HCT116 (cell line): Measurements from ENCODE around the gene ACAP3. TPM values are rescaled to one million over a fixed set of nuclear protein-coding genes. Genes with fewer than 3 reads are reported as not detected.

Source experiments
- ATAC-seq: fragments of 200-7000 bp; cut with Tn5 transposase; 2 replicates; pipeline ENCODE4 v1.9.1; 2020; ENCODE audit warnings: mild to moderate bottlenecking, moderate library complexity
- BruUV-seq: library from RNA; stranded (reverse); fragments of 400-500 nt; replicated peaks from 2 replicates; lab custom pipeline; 2021; lab: Mats Ljungman, UMichigan
- CTCF ChIA-PET: fragments of 300-600 bp; sonication (Branson Sonifier 250); formaldehyde crosslinking; loops from one replicate; lab custom pipeline; 2021; ENCODE audit warnings: antibody characterized with exemption; lab: Charles Lee
- POLR2A ChIA-PET: fragments of 300-600, 350-600 bp; sonication (Branson Sonifier 250); formaldehyde crosslinking; loops from one replicate; lab custom pipeline; 2021; ENCODE audit warnings: antibody characterized with exemption; lab: Charles Lee
- RAD21 ChIA-PET, 2 experiments: fragments of 300-600 bp; sonication (Branson Sonifier 250); formaldehyde crosslinking; loops; one replicate each; lab custom pipeline; 2023; ENCODE audit warnings: low total read pairs in 2 of 2; ENCODE audit not compliant: uncharacterized antibody in 2 of 2, unreplicated experiment in 2 of 2, low non-redundant PET in 1 of 2; lab: Charles Lee
- DNase-seq: peaks from one replicate; pipeline ENCODE4 v3.0.0-alpha.2; 2010; ENCODE audit warnings: low read depth, low spot score
- H2AFZ ChIP-seq: fragments of 200-600 bp; shearing (Covaris generic), sonication (generic); 2 replicates; pipeline ENCODE4 v1.6.1; 2017; ENCODE audit warnings: low read depth, mixed run types, mixed read lengths, antibody characterized with exemption, low read length; ENCODE audit not compliant: poor library complexity, severe bottlenecking
- H3K27ac ChIP-seq: 2 replicates; pipeline ENCODE4 v1.5.1; 2012; ENCODE audit warnings: low read depth, low read length
- H3K27me3 ChIP-seq: fragments of 200-600 bp; sonication (generic); 2 replicates; pipeline ENCODE4 v1.6.1; 2016; ENCODE audit warnings: mixed run types, low read length, mixed read lengths; ENCODE audit not compliant: insufficient read depth
- H3K36me3 ChIP-seq, 2 experiments: fragments of 200-500 bp in 1 of 2; fragments of 200-600 bp in 1 of 2; sonication (Bioruptor generic) in 1 of 2; sonication (generic) in 1 of 2; 2 replicates each; pipeline versions ENCODE4 v1.5.1 to v1.6.1; 2014 to 2016; ENCODE audit warnings: low read length in 2 of 2, inconsistent platforms in 1 of 2, mixed read lengths in 1 of 2, mixed run types in 1 of 2; ENCODE audit not compliant: insufficient read depth in 2 of 2, control insufficient read depth in 1 of 2
- H3K4me1 ChIP-seq, 2 experiments: fragments of 200-600 bp in 1 of 2; sonication (generic) in 1 of 2; 2 replicates each; pipeline versions ENCODE4 v1.5.1 to v1.6.1; 2012 to 2017; ENCODE audit warnings: low read length in 2 of 2, inconsistent platforms in 1 of 2, mild to moderate bottlenecking in 1 of 2, mixed read lengths in 1 of 2, mixed run types in 1 of 2, moderate library complexity in 1 of 2; ENCODE audit not compliant: insufficient read depth in 2 of 2, control insufficient read depth in 1 of 2
- H3K4me2 ChIP-seq: fragments of 200-600 bp; sonication (generic); 2 replicates; pipeline ENCODE4 v1.6.1; 2017; ENCODE audit warnings: mixed run types, low read length, mixed read lengths
- H3K4me3 ChIP-seq, 2 experiments: fragments of 200-600 bp in 1 of 2; sonication (generic) in 1 of 2; replicated peaks in 1 of 2; 2 replicates each; pipeline ENCODE4 v1.5.1; 2011 to 2016; ENCODE audit warnings: low read length in 2 of 2, control low read depth in 1 of 2, low read depth in 1 of 2, mild to moderate bottlenecking in 1 of 2, mixed read lengths in 1 of 2, mixed run types in 1 of 2
- H3K79me2 ChIP-seq: fragments of 200-600 bp; sonication (generic); 2 replicates; pipeline ENCODE4 v1.6.1; 2017; ENCODE audit warnings: mild to moderate bottlenecking, mixed run types, low read length, moderate library complexity, mixed read lengths; ENCODE audit not compliant: insufficient read depth
- H3K9ac ChIP-seq: fragments of 200-600 bp; sonication (generic); 2 replicates; pipeline ENCODE4 v1.6.1; 2016; ENCODE audit warnings: low read length, mixed read lengths
- H3K9me2 ChIP-seq: fragments of 200-600 bp; sonication (generic), shearing (Covaris generic); 2 replicates; pipeline ENCODE4 v1.6.1; 2017; ENCODE audit warnings: mixed run types, mild to moderate bottlenecking, moderate library complexity; ENCODE audit not compliant: insufficient read depth
- H3K9me3 ChIP-seq, 2 experiments: fragments of 200-500 bp in 1 of 2; fragments of 200-600 bp in 1 of 2; sonication (Bioruptor generic) in 1 of 2; sonication (generic) in 1 of 2; 2 replicates each; pipeline ENCODE4 v1.6.1; 2014 to 2017; ENCODE audit warnings: low read length in 2 of 2, mixed read lengths in 2 of 2, inconsistent platforms in 1 of 2, low read depth in 1 of 2, mild to moderate bottlenecking in 1 of 2, mixed run types in 1 of 2, moderate library complexity in 1 of 2; ENCODE audit not compliant: control insufficient read depth in 1 of 2, insufficient read depth in 1 of 2
- H4K20me1 ChIP-seq: fragments of 200-600 bp; sonication (generic), shearing (Covaris generic); 2 replicates; pipeline ENCODE4 v1.6.1; 2017; ENCODE audit warnings: mixed run types, mild to moderate bottlenecking, moderate library complexity; ENCODE audit not compliant: insufficient read depth
- FOSL1 ChIP-seq: IDR thresholded peaks from 2 replicates; pipeline ENCODE4 v1.6.1; 2012; ENCODE audit warnings: low read depth
- JUND ChIP-seq: IDR thresholded peaks from 2 replicates; pipeline ENCODE4 v1.6.1; 2012
- MAX ChIP-seq: IDR thresholded peaks from 2 replicates; pipeline ENCODE4 v1.6.1; 2012
- POLR2A ChIP-seq: IDR thresholded peaks from 2 replicates; pipeline ENCODE4 v1.7.0; 2011; ENCODE audit warnings: borderline replicate concordance; ENCODE audit not compliant: insufficient read depth, insufficient read length; ENCODE audit errors: extremely low read depth
- POLR2AphosphoS5 ChIP-seq: IDR thresholded peaks from 2 replicates; pipeline ENCODE4 v1.6.1; 2011; ENCODE audit warnings: mild to moderate bottlenecking, low read depth, low read length, moderate library complexity
- RAD21 ChIP-seq: IDR thresholded peaks from 2 replicates; pipeline ENCODE4 v1.6.1; 2012; ENCODE audit warnings: low read depth, mild to moderate bottlenecking
- REST ChIP-seq: IDR thresholded peaks from 2 replicates; pipeline ENCODE4 v1.6.1; 2012; ENCODE audit warnings: low read depth
- SRF ChIP-seq: IDR thresholded peaks from 2 replicates; pipeline ENCODE4 v1.6.1; 2012; ENCODE audit warnings: low read depth
- TCF7L2 ChIP-seq: IDR thresholded peaks from 2 replicates; pipeline ENCODE4 v1.7.0; 2011; ENCODE audit warnings: borderline replicate concordance, inconsistent platforms; ENCODE audit not compliant: insufficient read depth, insufficient read length; ENCODE audit errors: extremely low read depth
- YY1 ChIP-seq: IDR thresholded peaks from 2 replicates; pipeline ENCODE4 v1.6.1; 2011; ENCODE audit warnings: low read length, low read depth, moderate library complexity, mild to moderate bottlenecking; ENCODE audit not compliant: insufficient replicate concordance; ENCODE audit errors: extremely low read depth
- ZNF274 ChIP-seq: fragments of 200-500 bp; sonication (Bioruptor generic); IDR thresholded peaks from 2 replicates; pipeline ENCODE4 v1.6.1; 2014; ENCODE audit warnings: mild to moderate bottlenecking, low read depth, low read length, inconsistent platforms
- intact Hi-C: fragments of 100-400 bp; cut with micrococcal nuclease; formaldehyde crosslinking; loops from 2 replicates; pipeline ENCODE4 v1.10.0; 2022
- total RNA-seq: library from RNA; stranded (reverse); gene quantifications from one replicate; pipeline ENCODE4 v1.2.1, GENCODE V29; 2021; ENCODE audit not compliant: unreplicated experiment
- TF ChIP-seq, protein P1 (sequence below): IDR thresholded peaks from 2 replicates; pipeline ENCODE4 v1.6.1; 2011; ENCODE audit warnings: mild to moderate bottlenecking, low read length, moderate library complexity; ENCODE audit not compliant: insufficient replicate concordance; ENCODE audit errors: extremely low read depth

ACAP3 gene
- total RNA-seq, 1 experiment from 2014 or later: 38.8 TPM

DNA sequence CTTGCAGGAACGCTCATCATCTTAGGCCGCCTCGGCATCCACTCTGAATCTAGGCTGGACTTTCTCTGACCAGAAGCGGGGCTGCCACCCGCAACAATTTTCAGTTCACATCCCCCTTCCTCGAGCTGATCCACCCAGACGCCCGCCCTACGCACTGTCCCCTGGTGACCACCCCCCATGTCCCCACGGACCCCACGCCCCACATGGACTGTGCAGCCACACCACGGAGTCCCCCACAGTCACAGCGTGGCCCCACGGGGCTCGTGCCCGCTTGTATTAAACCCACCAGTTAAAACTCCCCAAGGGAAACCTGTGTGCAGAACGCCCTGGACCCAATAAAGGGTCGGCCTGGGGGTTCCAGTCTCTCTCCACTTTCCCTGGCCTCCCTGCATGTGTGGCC, 48.2 kb downstream of the ACAP3 start:
- Histone ChIP-seq H3K36me3 (peaks cover 32 to 51% of the 10 kb centered on the region in 2 experiments; a peak in 3 of 4 replicates), H3K79me2 (peaks cover 16% of the 10 kb centered on the region; the same call in 1 of the 2 replicates), H3K9me2 (no peaks in the 10 kb centered on the region), H3K27ac (no peak overlapping the region), H2AFZ (no peak overlapping the region), H3K27me3 (no peaks in the 10 kb centered on the region), H4K20me1 (no peaks in the 10 kb centered on the region), H3K4me3 (no peak overlapping the region), H3K4me2 (no peak overlapping the region), H3K9ac (no peak overlapping the region), H3K9me3 (no peaks in the 10 kb centered on the region), H3K4me1 (no peaks in the 10 kb centered on the region)
- BruUV-seq: no TSS peak
- intact Hi-C loops: no loop called here
- TF ChIP-seq MAX (no peak), RAD21 (no peak), FOSL1 (no peak), POLR2A (no peak), ZNF274 (no peak), JUND (no peak), TCF7L2 (no peak), POLR2AphosphoS5 (no peak), REST (no peak), SRF (no peak), YY1 (no peak)
- TF ChIP-seq, protein P1, sequence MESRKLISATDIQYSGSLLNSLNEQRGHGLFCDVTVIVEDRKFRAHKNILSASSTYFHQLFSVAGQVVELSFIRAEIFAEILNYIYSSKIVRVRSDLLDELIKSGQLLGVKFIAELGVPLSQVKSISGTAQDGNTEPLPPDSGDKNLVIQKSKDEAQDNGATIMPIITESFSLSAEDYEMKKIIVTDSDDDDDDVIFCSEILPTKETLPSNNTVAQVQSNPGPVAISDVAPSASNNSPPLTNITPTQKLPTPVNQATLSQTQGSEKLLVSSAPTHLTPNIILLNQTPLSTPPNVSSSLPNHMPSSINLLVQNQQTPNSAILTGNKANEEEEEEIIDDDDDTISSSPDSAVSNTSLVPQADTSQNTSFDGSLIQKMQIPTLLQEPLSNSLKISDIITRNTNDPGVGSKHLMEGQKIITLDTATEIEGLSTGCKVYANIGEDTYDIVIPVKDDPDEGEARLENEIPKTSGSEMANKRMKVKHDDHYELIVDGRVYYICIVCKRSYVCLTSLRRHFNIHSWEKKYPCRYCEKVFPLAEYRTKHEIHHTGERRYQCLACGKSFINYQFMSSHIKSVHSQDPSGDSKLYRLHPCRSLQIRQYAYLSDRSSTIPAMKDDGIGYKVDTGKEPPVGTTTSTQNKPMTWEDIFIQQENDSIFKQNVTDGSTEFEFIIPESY: no peak
- CTCF ChIA-PET: no interaction called here
- DNase-seq (no peak), ATAC-seq (no peak)
- RAD21 ChIA-PET: no interaction called here
- POLR2A ChIA-PET: no interaction called here
